RCC 7860 (cell line): Measurements from ENCODE around the gene UPK1A.
"Not testable (repeated sequence)": the region's sequence is repeated elsewhere in the genome, so short reads cannot be mapped to it uniquely, and the experiment has no call there.

Experiments used
- DNase-seq: peaks from one replicate; pipeline ENCODE4 v3.0.0-alpha.2; 2015; ENCODE audit warnings: low spot score
- FAIRE-seq: peaks from 2 replicates; lab custom pipeline; 2012; peaks lifted over from hg19 to GRCh38; lab: Jason Lieb, UNC

The UPK1A gene

DNA sequence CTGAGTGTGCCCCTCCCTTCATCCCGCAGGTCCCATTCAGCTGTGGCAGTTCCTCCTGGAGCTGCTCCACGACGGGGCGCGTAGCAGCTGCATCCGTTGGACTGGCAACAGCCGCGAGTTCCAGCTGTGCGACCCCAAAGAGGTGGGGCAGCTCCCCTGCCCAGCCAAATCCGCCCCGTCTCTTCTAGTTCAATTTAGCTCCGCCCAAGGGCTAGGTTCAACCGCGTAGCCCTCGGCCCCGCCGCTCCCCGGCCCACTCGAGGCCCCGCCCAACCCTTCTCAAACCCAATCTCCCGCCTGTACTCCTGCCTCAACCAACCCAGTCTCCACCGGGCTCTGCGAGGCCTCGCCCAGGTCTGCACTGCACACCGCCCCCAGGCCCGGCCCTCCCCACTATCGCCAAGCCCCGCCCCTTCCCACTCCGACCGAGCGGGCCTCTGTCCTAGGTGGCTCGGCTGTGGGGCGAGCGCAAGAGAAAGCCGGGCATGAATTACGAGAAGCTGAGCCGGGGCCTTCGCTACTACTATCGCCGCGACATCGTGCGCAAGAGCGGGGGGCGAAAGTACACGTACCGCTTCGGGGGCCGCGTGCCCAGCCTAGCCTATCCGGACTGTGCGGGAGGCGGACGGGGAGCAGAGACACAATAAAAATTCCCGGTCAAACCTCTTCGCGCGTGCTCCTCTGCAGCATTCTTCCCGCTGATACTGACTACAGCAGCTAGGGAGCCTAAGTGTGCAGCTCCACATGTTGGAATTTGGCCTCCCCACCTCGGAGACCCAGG lies 21.9 kb upstream of the UPK1A start:
- FAIRE-seq = no peak
- peak; percentile 53 for DNase-seq

GRCh38 chr19:35644987-35645679 lies 21.2 kb upstream of the UPK1A start:
- FAIRE-seq (no peak), DNase-seq (no peak)

DNA sequence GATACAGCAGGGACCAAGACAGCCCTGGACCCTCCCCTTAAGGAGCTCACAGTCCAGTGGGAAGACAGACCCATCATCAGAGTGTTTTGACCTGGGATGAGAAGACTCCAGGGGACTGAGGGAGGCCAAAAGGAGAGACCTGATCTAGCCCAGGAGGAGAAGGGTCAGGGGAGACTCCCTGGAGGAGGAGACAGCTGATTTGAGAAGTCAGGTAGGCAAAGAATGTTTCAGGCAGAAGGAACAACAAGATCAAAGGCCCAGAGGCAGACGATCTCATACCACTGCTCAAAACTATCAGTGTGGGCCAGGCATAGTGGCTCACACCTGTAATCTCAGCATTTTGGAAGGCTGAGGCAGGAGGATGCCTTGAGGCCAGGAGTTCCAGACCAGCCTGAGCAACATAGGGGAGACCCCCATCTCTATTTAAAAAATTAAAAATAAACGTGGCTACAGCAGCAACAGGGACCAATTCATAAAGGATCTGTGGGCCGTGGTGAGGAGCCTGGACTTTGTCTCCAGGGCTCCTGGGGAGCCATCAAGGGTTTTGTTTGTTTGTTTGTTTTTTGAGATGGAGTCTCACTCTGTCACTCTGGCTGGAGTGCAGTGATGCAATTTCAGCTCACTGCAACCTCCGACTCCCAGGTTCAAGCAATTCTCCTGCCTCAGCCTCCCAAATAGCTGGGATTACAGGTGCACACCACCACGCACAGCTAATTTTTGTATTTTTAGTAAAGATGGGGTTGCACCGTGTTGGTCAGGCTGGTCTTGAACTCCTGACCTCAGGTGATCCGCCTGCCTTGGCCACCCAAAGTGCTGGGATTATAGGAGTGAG lies 20.4 kb upstream of the UPK1A start:
- FAIRE-seq (no peak), DNase-seq (no peak)

DNA sequence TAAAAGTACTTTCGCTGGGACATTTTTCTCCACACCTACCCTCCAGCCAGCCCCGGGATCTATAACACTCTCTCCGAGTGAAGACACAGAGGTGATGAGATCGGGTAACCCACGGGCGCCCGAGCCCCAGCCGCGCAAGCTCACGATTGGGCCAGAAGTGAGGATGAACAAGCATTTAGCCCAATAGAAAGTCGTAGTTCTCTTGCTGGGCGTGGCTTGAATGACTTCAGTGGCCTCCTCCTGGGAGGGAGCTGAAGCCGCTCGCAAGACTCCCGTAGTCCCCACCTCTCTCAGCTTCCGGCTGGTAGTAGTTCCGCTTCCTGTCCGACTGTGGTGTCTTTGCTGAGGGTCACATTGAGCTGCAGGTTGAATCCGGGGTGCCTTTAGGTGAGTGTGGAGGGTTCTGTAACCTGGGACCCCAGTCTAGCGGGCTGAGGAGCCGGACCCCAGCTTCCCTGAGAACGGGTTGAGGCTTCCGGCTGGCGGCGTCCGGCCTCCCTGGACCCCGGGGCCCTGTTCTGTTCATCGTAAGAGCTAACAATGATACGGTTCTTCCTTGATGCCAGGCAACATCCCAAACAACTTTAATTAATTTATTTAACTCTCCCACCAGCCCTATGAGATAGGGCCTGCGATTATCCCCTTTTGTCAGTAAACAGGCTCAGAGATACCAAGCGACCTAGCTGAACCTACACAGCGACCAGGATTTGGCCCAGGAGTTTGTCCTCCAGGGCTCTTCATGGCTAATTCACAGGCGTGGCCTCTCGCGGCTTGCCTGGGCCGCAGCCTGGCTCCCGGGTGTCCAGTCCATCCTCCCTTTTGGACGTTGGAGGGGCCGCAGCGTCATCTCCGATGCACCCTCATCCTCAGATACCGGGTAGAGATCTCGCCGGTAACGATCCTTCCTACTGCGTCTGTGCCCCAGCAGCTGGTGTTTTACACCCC lies 18.0 kb upstream of the UPK1A start, which contains the start of gene COX6B1:
COX6B1 (plus strand) TSS at position 307 of the 945 bp plus-strand sequence. CDS start 2,921 bp downstream, outside the sequence.
- DNase-seq (peak; percentile 91), FAIRE-seq (peak; percentile 85)

DNA sequence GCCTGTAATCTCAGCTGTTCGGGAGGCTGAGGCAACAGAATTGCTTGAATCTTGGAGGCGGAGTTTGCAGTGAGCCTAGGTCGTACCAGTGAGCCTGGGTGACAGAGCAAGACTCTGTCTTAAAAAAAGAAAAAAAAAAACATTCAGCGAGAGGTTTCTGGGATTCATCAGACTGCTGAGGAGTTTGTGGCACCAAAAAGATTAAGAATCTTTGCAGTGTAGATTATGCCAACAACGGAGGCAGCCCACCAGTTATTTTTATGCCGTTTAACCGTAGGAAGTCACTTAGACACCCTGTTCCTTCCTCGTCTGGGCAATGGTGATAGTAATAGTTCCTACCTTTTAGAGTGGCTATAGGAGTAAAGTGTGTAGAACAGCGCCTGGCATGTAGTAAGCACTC lies 15.7 kb upstream of the UPK1A start:
- FAIRE-seq (no peak), DNase-seq (no peak)

DNA sequence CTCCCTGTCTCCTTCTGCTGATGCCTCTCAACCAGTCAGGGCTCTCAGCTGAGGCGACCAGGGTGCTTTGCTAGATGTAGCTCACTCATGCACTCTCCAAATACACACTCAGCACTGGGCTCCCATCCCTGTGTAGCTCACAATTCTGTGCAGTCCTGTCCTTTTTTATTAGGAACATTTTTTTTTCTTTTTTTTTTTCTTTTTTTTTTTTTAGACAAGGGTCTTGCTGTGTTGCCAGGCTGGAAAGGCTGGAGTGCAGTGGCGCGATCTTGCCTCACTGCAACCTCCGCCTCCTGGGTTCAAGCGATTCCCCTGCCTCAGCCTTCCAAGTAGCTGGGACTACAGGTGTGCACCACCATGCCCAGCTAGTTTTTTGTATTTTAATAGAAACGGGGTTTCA lies 11.5 kb upstream of the UPK1A start:
- not testable (repeated sequence) for DNase-seq, FAIRE-seq

- no peak for DNase-seq
- no peak for FAIRE-seq
Observed at GRCh38 chr19:35655600-35655999, 10.7 kb upstream of the UPK1A start.

- DNase-seq (no peak), FAIRE-seq (no peak)
Observed at GRCh38 chr19:35656700-35657099, 9.6 kb upstream of the UPK1A start.

DNA sequence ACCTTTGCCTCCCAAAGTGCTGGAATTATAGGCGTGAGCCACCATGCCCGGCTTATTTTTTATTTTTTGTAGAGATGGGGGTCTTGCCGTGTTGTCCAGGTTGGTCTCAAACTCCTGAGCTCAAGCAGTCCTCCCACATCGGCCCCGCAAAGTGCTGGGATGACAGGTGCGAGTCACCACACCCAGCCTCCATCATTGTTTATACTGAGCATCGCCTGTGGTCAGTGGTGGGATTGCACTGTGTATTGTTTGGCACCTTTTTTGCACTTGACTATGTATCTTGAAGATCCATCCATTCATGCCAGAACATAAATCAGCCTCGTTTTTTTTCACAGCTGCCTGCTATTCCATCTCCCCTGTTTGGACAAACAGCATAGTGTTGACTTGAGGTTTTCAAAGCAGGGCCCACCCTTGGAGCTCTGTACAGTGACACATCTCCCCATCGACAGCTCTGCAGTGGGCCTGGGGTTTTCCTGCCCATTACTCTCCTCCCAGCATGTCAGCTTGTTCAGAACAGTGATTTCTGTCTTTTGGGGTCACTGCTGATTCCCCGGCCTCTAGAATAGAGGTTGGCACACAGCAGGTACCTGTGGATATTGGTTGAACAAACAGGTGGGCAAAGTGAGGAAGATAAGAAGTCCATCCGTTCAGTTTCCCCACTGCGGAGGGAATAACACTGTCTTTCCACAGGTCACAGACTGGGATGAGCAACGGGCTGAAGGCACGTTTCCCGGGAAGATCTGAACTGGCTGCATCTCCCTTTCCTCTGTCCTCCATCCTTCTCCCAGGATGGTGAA lies 8.2 kb upstream of the UPK1A start:
- no peak for DNase-seq
- FAIRE-seq = no peak

DNA sequence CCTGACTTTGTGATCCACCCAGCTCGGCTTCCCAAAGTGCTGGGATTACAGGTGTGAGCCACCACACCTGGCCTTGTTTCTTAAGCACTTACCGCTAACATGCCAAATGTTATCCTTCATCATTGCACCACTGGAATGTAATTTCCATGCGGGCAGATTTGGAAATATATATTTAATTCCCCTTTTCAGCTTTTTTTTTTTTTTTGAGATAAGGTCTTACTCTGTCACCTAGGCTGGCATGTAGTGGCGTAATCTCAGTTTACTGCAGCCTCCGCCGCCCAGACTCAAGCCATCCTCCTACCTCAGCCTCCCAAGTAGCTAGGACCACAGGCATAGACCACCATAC lies 4.3 kb upstream of the UPK1A start:
- FAIRE-seq (no peak), DNase-seq (no peak)

DNA sequence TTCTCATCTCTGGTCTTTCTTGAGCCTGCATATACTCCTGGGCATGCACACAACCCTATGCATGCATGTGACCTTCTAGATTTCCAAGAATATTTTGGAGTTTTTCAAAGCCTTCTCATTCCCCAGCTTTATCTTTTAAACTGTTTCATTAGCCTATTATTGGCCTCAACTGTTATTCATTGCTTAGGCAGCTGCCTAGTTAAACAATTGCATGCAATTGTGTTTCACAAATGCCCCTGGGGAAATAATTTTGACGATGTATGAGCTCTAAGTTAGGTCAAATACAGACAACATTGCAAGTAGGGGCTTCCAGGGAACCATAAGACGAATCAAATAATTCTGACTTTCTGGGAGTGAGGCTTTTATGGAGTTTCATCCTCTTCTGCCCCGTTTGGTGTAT lies 2.3 kb upstream of the UPK1A start:
- FAIRE-seq (no peak), DNase-seq (no peak)

GRCh38 chr19:35665157-35665556 lies 1.2 kb upstream of the UPK1A start:
- DNase-seq = no peak
- no peak for FAIRE-seq

- FAIRE-seq (no peak), DNase-seq (no peak)
Observed at GRCh38 chr19:35665604-35666003, 713 bp upstream of the UPK1A start.

- DNase-seq (no peak), FAIRE-seq (no peak)
Observed at GRCh38 chr19:35669566-35669965, 3.2 kb downstream of the UPK1A start.

DNA sequence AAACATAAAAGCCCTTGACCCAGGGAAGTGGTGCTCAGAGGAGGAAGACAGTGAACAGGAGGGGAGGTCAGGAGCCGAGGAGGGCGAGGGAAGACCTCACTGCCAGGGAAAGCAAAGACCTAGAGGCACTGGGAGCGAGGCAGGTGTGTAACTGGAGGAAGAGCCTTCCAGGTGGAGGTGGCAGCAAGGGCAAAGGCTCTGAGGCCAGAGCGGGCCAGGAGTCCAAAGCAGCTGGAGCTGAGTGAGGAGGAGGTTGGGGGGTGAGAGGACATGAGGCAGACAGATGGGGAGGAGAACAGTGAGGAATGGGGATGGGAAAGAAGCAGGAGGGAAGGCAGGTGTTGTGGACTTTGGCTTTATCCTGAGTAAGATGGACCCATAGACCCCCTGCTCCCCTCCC lies 3.7 kb downstream of the UPK1A start:
- no peak for DNase-seq
- FAIRE-seq = no peak

- FAIRE-seq = no peak
- DNase-seq = no peak
Observed at GRCh38 chr19:35670686-35671085, 4.4 kb downstream of the UPK1A start.

DNA sequence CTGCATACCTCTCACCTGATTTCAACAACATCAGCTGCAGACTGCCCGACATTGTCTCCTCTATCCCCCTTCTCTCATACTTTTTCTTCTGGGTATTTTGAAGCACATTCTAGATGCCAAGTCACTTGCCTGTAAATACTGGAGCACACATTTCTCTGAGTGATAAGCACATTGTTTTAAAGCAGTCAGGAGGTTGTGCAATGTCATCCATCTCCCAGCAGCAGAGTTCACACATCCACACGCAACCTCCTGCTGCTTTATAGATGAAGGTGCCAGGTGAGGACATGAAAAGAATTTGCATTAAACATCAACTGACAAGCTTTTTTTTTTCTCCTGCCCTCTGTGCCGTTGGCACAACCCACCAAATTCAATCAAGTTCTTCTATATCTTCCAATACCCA lies 5.5 kb downstream of the UPK1A start:
- FAIRE-seq = no peak
- no peak for DNase-seq

GRCh38 chr19:35673121-35673804 lies 6.9 kb downstream of the UPK1A start:
- DNase-seq = peak; percentile 70

GRCh38 chr19:35675589-35676140 lies 9.3 kb downstream of the UPK1A start:
- no peak for DNase-seq
- no peak for FAIRE-seq

More at GRCh38 chr19:35673121-35673804, 6.9 kb downstream of the UPK1A start:
- peak; percentile 44 for FAIRE-seq
